ENCODE results near the gene MAP4K5.

DNA sequence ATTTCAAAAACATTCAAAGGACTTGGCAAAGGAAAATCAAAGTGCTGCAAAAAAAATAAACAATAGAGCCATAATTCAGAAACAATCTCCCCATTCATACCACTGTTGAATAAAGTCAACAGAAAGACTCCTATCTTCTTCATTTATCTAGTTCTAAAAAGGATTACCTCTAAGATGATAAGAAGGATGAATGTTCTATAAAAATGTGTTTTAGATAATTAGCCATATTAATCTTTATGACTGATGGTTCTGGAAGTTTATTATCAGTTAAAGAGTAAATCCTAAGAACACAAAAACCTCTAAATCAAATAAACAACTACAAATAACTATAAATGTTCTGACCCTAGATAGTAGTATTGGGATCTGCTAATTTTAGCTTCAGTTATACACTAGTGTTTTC, 97.8 kb downstream of the MAP4K5 start:
- TF ChIP-seq, protein P1, sequence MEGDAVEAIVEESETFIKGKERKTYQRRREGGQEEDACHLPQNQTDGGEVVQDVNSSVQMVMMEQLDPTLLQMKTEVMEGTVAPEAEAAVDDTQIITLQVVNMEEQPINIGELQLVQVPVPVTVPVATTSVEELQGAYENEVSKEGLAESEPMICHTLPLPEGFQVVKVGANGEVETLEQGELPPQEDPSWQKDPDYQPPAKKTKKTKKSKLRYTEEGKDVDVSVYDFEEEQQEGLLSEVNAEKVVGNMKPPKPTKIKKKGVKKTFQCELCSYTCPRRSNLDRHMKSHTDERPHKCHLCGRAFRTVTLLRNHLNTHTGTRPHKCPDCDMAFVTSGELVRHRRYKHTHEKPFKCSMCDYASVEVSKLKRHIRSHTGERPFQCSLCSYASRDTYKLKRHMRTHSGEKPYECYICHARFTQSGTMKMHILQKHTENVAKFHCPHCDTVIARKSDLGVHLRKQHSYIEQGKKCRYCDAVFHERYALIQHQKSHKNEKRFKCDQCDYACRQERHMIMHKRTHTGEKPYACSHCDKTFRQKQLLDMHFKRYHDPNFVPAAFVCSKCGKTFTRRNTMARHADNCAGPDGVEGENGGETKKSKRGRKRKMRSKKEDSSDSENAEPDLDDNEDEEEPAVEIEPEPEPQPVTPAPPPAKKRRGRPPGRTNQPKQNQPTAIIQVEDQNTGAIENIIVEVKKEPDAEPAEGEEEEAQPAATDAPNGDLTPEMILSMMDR (IDR thresholded peaks at IDR 0.05; ENCODE audit: insufficient read depth, low read depth, low read length) = no peak
- TF ChIP-seq EZH2 (IDR thresholded peaks at IDR 0.05; ENCODE audit: insufficient read depth, low read length) = no peak

All from astrocyte (in vitro differentiated cells and primary cell).